ENCODE measurements around the gene AWAT2.

Gene AWAT2

DNA sequence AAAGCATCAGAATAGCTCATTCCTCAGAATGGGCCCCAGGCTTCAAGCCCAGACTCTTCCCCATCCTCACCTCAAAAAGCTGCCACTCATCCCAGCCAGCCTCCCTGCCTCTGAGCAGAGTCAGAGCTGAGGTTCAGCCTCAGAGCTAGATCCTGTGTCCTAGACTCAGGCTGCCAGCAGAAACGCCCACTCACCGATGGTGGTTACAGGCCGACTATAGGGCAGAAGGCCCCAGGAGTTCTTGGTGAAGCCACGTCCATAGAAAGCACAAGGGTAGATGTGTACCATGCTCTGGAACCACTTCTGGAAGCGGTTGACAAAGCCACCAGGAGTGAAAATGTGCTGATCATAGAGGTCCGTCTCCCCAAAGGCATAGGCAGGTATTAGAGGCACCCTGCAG lies 7.7 kb downstream of the AWAT2 start:
- TF ChIP-seq, protein P1, sequence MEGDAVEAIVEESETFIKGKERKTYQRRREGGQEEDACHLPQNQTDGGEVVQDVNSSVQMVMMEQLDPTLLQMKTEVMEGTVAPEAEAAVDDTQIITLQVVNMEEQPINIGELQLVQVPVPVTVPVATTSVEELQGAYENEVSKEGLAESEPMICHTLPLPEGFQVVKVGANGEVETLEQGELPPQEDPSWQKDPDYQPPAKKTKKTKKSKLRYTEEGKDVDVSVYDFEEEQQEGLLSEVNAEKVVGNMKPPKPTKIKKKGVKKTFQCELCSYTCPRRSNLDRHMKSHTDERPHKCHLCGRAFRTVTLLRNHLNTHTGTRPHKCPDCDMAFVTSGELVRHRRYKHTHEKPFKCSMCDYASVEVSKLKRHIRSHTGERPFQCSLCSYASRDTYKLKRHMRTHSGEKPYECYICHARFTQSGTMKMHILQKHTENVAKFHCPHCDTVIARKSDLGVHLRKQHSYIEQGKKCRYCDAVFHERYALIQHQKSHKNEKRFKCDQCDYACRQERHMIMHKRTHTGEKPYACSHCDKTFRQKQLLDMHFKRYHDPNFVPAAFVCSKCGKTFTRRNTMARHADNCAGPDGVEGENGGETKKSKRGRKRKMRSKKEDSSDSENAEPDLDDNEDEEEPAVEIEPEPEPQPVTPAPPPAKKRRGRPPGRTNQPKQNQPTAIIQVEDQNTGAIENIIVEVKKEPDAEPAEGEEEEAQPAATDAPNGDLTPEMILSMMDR (IDR thresholded peaks at IDR 0.05; ENCODE audit: low read depth, low read length): no peak
- DNase-seq (ENCODE audit: extremely low read depth, low read depth): no peak

DNA sequence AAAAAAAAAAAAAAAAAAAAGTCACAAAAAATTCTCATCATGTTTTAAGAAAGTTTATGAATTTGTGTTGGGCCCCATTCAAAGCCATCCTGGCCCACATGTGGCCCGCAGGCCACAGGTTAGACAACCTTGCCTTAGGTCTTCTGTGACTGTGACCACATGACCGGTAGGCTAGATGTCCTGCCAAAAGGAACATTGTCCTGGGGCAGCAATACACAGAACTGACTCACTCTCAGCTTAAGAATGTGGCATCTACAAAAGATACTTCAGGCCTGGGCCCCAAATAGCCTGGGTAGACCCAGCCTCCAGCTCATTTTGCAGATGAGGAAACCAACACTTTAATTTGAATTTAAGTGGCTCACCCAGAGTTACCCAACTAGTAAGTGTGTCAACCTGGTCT lies 10.0 kb downstream of the AWAT2 start:
- DNase-seq (ENCODE audit: extremely low read depth, low read depth): no peak
- TF ChIP-seq, protein P1 (IDR thresholded peaks at IDR 0.05; ENCODE audit: low read depth, low read length): no peak

- TF ChIP-seq, protein P1 (IDR thresholded peaks at IDR 0.05; ENCODE audit: low read depth, low read length): no peak
- DNase-seq (ENCODE audit: extremely low read depth, low read depth): no peak
Measured at GRCh38 chrX:70038951-70039350, 10.8 kb downstream of the AWAT2 start.

DNA sequence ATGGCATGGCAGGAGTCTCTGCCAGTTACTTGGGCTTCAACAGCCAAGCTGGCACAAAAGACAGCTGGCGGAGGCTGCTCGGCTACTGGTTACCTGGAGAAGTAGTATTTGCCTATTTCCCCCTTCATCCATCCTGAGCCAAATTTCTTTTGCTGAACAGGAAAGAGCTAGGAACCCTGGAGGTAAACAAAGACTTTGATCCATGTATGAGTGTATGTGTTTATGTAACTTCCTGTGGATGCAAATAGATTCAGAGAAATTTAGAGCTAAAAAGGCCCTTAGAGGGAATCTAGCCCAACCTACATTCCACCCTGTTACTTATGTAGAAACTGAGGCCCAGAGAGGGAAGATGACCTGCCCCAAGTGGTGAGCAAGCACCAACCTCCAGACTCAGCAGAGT lies 11.2 kb downstream of the AWAT2 start:
- no peak for DNase-seq (ENCODE audit: extremely low read depth, low read depth)
- TF ChIP-seq, protein P1 (IDR thresholded peaks at IDR 0.05; ENCODE audit: low read depth, low read length): no peak

- DNase-seq (ENCODE audit: extremely low read depth, low read depth): no peak
- TF ChIP-seq, protein P1 (IDR thresholded peaks at IDR 0.05; ENCODE audit: low read depth, low read length): no peak
Measured at GRCh38 chrX:70034646-70035045, 15.1 kb downstream of the AWAT2 start.

GRCh38 chrX:70033348-70034051 lies 16.2 kb downstream of the AWAT2 start:
- TF ChIP-seq, protein P1 (IDR thresholded peaks at IDR 0.05; ENCODE audit: low read depth, low read length): peak; percentile 63
- DNase-seq (ENCODE audit: extremely low read depth, low read depth): no peak

GRCh38 chrX:70032792-70033191 lies 16.9 kb downstream of the AWAT2 start:
- TF ChIP-seq, protein P1 (IDR thresholded peaks at IDR 0.05; ENCODE audit: low read depth, low read length): no peak

More at GRCh38 chrX:70032792-70033191, 16.9 kb downstream of the AWAT2 start:
- no peak for DNase-seq (ENCODE audit: extremely low read depth, low read depth)
